ENCODE measurements around the gene RPGRIP1.
"Not testable (repeated sequence)": the region's sequence is repeated elsewhere in the genome, so short reads cannot be mapped to it uniquely, and the experiment has no call there.

Gene RPGRIP1

DNA sequence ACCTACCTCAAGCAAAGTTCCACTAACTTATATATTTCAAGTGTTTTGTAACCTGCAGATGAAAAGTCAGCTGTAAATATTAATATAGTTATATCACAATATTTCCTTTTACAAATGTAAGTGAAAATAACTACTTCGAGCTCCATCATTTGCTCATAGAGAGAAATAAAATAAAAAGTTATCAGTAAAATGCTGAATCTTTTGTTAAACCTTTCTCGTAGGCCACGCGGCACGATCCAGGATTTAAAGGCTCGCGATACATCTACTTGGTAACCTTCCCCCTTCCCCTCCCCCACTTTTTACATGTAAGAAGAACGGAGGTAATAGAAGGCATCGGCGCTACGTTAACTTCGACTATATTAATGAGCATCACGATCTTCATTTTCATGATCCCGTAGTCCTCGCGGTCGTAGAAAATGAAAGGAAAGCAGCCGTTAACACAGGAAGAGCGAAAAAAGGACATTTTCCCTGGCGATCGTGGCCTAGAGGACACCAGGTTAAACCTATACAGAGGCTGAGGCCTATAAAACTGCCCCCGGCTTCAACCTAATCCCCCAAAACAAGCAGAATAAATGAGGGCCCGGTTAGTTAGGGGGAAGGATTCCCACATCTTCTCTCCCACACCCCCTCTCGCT lies 11.1 kb upstream of the RPGRIP1 start:
- Mint-ChIP-seq H3K9me3 (no peaks in the 10 kb centered on the region), H3K4me3 (peak overlapping the region; percentile 93), H3K4me1 (ENCODE audit: low read depth) (peaks cover 47% of the 10 kb centered on the region), H3K27me3 (no peaks in the 10 kb centered on the region), H3K36me3 (ENCODE audit: low read depth) (peaks cover 54% of the 10 kb centered on the region), H3K27ac (peak overlapping the region; percentile 99)

DNA sequence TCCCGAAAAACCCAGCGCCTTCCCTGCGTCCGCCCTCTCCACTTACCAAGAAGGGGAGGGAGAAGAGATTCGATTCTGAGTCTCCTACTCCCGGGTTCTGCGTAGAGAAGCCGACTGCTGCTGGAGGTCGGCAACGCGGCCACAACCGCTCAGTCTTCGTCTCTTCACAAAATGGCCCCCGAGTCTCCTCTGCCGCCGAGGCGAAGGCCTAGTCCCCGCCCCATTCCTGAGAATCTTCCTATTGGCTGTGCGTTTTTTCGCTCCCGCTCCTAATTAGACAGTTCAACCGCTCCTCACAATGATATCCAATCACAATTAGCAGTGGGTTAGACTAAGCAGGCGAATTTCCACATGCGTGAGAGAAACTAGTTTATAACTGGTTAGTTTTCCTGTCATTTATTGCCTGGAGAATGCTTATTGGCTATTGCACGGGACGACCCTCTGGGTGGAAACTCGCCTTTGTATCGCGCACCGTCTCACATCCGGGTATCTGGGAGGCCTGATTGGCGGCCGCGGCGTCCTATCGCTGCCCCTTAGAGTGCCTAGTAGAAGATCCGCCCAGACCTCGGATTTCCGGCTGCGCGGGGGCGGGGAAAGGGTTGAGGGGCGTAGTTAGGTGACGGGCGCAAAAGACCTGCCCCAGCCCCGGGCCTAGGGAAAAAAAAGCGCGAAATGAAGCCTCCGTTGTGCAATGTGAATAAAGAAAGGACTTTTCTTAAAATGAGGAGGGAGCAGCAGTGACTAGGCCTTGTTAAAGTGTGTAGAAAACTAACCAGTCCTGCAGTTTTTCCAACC lies 10.4 kb upstream of the RPGRIP1 start, which contains the start of gene HNRNPC:
HNRNPC (minus strand) TSS at position 191 of the 795 bp plus-strand sequence. CDS start 35,249 bp downstream, outside the sequence.
- Mint-ChIP-seq H3K4me1 (ENCODE audit: low read depth) (peaks cover 39% of the 10 kb centered on the region), H3K9me3 (no peaks in the 10 kb centered on the region), H3K27me3 (no peaks in the 10 kb centered on the region), H3K27ac (peak within 1 kb of the TSS; percentile 99), H3K4me3 (peak within 1 kb of the TSS; percentile 93), H3K36me3 (ENCODE audit: low read depth) (peaks cover 47% of the 10 kb centered on the region)

DNA sequence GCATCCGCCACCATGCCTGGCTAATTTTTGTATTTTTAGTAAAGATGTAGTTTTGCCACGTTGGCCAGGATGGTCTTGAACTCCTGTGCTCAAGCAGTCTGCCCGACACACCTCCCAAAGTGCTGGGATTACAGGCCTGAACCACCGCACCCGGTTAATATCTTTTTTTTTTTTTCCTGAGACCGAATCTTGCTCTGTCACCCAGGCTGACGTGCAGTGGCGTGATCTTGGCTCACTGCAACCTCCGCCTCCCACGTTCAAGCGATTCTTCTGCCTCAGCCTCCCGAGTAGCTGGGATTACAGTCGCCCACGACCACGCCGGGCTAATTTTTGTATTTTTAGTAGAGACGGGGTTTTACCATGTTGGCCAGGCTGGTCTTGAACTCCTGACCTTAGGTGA lies 7.2 kb upstream of the RPGRIP1 start:
- not testable (repeated sequence) for H3K27me3 Mint-ChIP-seq, H3K9me3 Mint-ChIP-seq, H3K27ac Mint-ChIP-seq, H3K4me3 Mint-ChIP-seq
- H3K4me1 Mint-ChIP-seq (ENCODE audit: low read depth): peaks cover 12% of the 10 kb centered on the region
- H3K36me3 Mint-ChIP-seq (ENCODE audit: low read depth): peaks cover 17% of the 10 kb centered on the region

DNA sequence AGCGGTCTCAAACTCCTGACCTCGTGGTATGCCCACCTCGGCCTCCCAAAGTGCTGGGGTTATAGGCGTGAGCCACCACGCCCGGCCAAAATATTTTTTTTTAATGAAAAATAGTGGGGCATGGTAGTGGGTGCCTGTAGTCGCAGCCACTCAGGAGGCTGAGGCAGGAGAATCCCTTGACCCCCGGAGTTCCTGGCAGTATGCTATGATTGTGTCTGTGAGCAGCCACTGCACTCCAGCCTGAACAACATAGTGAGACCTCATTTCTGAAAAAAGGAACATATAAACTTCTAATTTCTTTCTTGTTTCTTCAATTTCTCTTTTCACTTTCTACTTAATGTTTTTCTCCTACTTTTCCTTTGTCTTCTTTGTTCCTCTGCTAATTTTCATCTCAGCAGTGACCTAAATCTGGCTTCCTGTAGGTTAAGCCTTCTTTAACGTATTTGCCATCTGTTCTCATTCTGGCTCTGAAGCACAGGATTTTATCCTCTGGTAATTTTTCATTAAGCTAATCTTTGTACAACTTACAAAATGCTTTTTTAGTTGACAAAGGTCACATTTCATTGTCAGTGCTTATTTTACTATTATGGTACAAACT lies 4.5 kb upstream of the RPGRIP1 start:
- Mint-ChIP-seq H3K4me3 (no peak overlapping the region), H3K27ac (no peak overlapping the region)

DNA sequence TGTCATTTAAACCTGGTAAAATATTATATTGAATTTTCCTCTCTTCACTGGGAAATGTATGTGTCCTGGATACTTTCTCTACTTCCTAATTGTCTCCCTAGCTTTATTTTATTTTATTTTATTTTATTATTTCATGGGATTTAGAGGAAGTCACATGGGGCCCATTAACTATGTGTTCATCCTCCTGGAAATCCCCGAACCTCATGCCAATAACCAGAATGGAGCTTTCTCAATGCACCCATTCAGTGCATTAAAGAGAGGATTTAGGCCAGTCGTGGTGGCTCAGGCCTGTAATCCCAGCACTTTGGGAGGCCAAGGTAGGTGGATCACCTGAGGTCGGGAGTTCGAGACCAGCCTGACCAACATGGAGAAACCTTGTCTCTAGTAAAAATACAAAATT lies 1.3 kb upstream of the RPGRIP1 start:
- H3K4me1 Mint-ChIP-seq (ENCODE audit: low read depth): no peaks in the 10 kb centered on the region
- no peaks in the 10 kb centered on the region for H3K9me3 Mint-ChIP-seq
- no peaks in the 10 kb centered on the region for H3K27me3 Mint-ChIP-seq
- no peak overlapping the region for H3K27ac Mint-ChIP-seq
- H3K4me3 Mint-ChIP-seq: no peak overlapping the region
- no peaks in the 10 kb centered on the region for H3K36me3 Mint-ChIP-seq (ENCODE audit: low read depth)

More for the DNA sequence above, 4.5 kb upstream of the RPGRIP1 start:
- peaks cover 3% of the 10 kb centered on the region for H3K4me1 Mint-ChIP-seq (ENCODE audit: low read depth)
- no peaks in the 10 kb centered on the region for H3K27me3 Mint-ChIP-seq
- H3K36me3 Mint-ChIP-seq (ENCODE audit: low read depth): no peaks in the 10 kb centered on the region
- no peaks in the 10 kb centered on the region for H3K9me3 Mint-ChIP-seq

DNA sequence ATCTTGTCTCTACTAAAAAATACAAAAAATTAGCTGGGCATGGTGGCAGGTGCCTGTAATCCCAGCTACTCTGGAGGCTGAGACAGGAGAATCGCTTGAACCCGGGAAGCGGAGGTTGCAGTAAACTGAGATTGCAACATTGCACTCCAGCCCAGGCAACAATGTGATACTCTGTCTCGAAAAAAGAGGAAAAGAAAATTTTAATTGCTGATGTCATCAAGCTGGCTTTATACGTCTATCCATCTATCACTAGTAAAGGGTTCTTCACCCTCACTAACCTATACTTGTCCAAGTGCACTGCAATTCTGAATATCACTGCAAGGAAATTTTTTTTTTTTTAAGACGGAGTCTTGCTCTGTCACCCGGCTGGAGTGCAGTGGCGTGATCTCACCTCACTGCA lies 2.0 kb downstream of the RPGRIP1 start:
- H3K36me3 Mint-ChIP-seq (ENCODE audit: low read depth); H3K27me3 Mint-ChIP-seq; H3K27ac Mint-ChIP-seq; H3K9me3 Mint-ChIP-seq; H3K4me1 Mint-ChIP-seq (ENCODE audit: low read depth); H3K4me3 Mint-ChIP-seq: not testable (repeated sequence)

DNA sequence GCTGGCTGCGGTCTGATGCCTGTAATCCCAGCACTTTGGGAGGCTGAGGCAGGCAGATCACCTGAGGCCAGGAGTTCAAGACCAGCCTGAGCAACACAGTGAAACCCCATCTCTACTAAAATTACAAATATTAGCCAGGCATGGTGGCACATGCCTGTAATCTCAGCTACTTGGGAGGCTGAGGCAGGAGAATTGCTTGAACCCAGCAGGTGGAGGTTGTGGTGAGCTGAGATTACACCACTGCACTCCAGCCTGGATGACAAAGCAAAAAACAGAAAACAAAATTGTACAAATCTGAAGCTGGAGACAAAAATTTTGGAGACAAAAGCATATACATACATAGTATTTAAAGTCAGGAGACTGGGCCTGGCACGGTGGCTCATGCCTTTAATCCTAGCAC lies 6.6 kb downstream of the RPGRIP1 start:
- not testable (repeated sequence) for H3K4me1 Mint-ChIP-seq (ENCODE audit: low read depth); H3K9me3 Mint-ChIP-seq; H3K36me3 Mint-ChIP-seq (ENCODE audit: low read depth); H3K27me3 Mint-ChIP-seq; H3K4me3 Mint-ChIP-seq; H3K27ac Mint-ChIP-seq

DNA sequence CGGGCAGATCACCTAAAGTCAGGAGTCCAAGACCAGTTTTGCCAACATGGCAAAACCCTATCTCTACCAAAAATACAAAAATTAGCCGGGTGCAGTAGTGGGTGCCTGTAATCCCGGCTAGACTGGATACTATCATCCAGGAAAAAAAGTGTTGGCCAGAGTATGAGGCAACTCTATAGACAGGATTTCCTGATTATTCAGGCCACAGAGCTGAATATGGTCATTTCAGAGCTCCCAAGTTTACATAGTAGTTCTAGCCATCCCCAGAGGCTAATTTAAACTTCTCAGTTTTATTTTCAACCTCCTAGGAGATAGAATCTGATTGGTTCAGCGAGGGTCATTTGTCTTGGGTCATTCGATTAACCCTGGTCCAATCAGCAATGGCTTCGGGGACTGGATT lies 7.3 kb downstream of the RPGRIP1 start:
- Mint-ChIP-seq H3K9me3 (no peaks in the 10 kb centered on the region), H3K4me1 (ENCODE audit: low read depth) (no peaks in the 10 kb centered on the region), H3K36me3 (ENCODE audit: low read depth) (no peaks in the 10 kb centered on the region), H3K27me3 (peaks cover 4% of the 10 kb centered on the region), H3K4me3 (no peak overlapping the region), H3K27ac (no peak overlapping the region)

DNA sequence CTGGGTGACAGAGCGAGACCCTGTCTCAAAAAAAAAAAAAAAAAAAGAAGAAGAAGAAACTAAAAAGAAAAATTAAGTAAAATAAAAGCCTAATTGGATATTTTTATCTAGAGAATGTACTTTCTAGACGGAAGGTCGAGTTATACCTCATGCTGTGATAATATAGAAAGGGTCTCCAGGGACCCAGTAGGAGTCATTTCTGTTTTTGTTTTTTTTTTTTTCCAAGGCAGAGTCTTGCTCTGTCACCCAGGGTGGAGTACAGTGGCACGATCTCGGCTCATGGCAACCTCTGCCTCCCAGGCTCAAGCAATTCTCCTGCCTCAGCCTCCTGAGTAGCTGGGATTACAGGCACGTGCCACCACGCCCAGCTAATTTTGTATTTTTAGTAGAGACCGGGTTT lies 14.1 kb downstream of the RPGRIP1 start:
- not testable (repeated sequence) for H3K27me3 Mint-ChIP-seq; H3K36me3 Mint-ChIP-seq (ENCODE audit: low read depth); H3K9me3 Mint-ChIP-seq; H3K4me1 Mint-ChIP-seq (ENCODE audit: low read depth); H3K4me3 Mint-ChIP-seq; H3K27ac Mint-ChIP-seq

DNA sequence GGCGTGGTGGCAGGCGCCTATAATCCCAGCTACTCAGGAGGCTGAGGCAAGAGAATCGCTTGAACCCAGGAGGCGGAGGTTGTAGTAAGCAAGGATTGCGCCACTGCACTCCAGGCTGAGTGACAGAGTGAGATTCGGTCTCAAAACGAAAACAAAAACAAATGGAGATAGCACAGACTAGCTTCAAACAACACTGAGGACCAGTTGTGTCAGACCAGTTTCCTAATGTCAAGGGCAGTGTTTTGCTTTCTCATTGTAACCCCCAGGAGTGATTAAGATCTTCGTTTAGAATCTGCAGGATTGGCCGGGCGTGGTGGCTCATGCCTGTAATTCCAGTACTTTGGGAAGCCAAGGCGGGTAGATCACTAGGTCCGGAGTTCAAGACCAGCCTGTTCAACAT lies 18.5 kb downstream of the RPGRIP1 start:
- no peak overlapping the region for H3K27ac Mint-ChIP-seq
- no peaks in the 10 kb centered on the region for H3K36me3 Mint-ChIP-seq (ENCODE audit: low read depth)
- H3K9me3 Mint-ChIP-seq: no peaks in the 10 kb centered on the region
- H3K4me3 Mint-ChIP-seq: no peak overlapping the region
- H3K4me1 Mint-ChIP-seq (ENCODE audit: low read depth): peaks cover 5% of the 10 kb centered on the region
- H3K27me3 Mint-ChIP-seq: peaks cover 13% of the 10 kb centered on the region

DNA sequence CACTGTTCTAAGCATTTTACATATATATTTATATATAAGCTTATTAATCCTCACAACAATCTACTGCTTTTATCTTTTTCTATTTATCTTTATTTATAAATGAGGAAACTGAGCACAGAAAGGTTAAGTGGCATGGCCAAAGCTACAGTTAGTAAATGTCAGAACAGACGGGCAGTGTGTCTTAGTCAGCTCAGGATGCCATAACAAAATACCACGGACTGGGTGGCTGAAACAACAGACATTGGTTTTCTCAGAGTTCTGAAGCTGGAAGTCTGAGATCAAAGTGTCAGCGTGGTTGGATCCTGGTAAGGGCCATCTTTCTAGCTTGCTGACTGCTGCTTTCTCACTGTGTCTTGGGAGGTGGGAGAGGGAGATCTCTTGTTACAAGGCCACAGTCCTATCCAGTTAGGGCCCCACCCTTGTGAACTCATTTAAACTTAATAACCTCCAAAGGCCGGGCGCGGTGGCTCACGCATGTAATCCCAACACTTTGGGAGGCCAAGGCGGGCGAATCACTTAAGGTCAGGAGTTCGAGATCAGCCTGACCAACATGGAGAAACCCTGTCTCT lies 19.8 kb downstream of the RPGRIP1 start:
- no peak overlapping the region for H3K27ac Mint-ChIP-seq
- no peaks in the 10 kb centered on the region for H3K9me3 Mint-ChIP-seq
- H3K4me3 Mint-ChIP-seq: no peak overlapping the region
- H3K27me3 Mint-ChIP-seq: peaks cover 13% of the 10 kb centered on the region
- peaks cover 5% of the 10 kb centered on the region for H3K4me1 Mint-ChIP-seq (ENCODE audit: low read depth)
- H3K36me3 Mint-ChIP-seq (ENCODE audit: low read depth): no peaks in the 10 kb centered on the region

DNA sequence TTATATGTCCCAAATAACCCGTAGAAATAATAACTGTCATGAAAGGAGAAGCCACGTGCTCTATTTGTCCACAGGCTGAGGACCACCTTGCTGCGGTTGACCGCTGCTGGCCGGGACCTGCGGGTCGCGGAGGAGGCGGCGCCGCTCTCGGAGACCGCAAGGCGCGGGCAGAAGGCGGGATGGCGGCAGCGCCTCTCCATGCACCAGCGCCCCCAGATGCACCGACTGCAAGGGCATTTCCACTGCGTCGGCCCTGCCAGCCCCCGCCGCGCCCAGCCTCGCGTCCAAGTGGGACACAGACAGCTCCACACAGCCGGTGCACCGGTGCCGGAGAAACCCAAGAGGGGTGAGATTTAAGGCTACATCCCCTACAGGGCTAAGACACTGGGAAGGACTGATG lies 21.0 kb downstream of the RPGRIP1 start:
- Mint-ChIP-seq H3K27ac (no peak overlapping the region), H3K4me1 (ENCODE audit: low read depth) (peaks cover 5% of the 10 kb centered on the region), H3K9me3 (no peaks in the 10 kb centered on the region), H3K4me3 (peak overlapping the region; percentile 37), H3K27me3 (peaks cover 13% of the 10 kb centered on the region), H3K36me3 (ENCODE audit: low read depth) (no peaks in the 10 kb centered on the region)

DNA sequence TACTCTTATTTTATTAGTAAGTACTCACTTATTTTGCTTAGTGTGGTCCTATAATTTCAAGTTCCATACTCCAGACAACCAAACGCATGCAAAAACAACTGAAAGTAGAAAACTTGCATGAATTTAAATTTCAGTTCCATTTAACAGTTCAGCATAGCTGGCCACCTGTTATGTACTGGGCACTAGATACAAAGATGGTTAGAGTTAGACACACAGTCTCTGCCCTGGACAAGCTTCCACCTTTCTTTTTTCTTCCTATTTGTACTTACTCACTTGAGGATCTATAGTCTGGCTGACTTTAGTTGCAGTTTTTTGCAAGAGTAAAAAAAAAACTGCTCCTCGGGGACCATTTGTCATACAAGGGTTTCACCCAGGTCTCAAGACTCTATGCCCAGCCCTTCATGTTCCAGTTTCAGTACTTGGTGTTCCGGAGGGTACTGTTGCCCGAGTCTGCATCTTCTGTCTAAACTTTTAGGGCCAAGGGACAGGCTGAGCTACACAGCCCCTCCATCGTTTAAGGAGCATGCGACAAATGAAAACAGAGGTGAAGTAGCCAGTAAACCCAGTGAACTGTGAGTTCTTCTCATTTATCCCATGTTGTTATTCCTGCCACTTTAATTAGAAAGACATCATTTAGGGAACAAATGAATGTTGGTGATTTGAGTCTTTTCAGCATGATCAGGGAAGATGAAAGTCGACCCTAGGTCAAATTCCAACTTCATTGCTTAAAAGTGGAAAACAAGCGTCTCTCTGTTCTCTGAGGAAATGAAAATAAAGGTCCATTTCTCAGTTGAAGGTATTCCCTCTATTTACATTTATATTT lies 22.3 kb downstream of the RPGRIP1 start:
- peaks cover 13% of the 10 kb centered on the region for H3K27me3 Mint-ChIP-seq
- H3K9me3 Mint-ChIP-seq: no peaks in the 10 kb centered on the region
- no peak overlapping the region for H3K27ac Mint-ChIP-seq
- no peak overlapping the region for H3K4me3 Mint-ChIP-seq
- H3K36me3 Mint-ChIP-seq (ENCODE audit: low read depth): no peaks in the 10 kb centered on the region
- peaks cover 5% of the 10 kb centered on the region for H3K4me1 Mint-ChIP-seq (ENCODE audit: low read depth)

DNA sequence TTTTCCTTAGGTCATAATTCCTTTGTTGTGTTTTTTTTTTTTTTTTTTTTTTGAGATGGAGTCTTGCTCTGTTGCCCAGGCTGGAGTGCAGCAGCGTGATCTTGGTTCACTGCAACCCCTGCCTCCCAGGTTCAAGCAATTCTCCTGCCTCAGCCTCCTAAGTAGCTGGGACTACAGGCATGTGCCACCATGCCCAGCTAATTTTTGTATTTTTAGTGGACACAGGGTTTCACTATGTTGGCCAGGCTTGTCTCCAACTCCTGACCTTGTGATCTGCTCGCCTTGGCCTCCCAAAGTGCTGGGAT lies 22.9 kb downstream of the RPGRIP1 start:
- H3K4me1 Mint-ChIP-seq (ENCODE audit: low read depth): peaks cover 11% of the 10 kb centered on the region
- not testable (repeated sequence) for H3K4me3 Mint-ChIP-seq; H3K27ac Mint-ChIP-seq; H3K36me3 Mint-ChIP-seq (ENCODE audit: low read depth); H3K9me3 Mint-ChIP-seq
- peaks cover 13% of the 10 kb centered on the region for H3K27me3 Mint-ChIP-seq

DNA sequence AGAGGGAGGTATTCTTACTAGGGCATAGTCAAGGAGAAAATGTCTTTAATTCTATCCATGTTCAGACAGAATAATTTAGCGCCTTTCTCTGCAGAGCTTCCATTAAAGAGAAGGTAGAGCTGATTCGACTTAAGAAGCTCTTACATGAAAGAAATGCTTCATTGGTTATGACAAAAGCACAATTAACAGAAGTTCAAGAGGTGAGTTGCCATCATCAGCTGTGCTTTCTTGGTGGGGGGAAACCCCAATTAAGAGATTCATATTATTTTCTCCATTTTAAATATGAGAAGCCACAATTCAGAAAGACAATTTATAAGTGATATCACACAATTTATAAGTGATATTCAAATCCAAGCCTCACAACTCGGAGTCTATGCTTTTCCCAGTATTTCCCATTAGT lies 27.8 kb downstream of the RPGRIP1 start:
- Mint-ChIP-seq H3K36me3 (ENCODE audit: low read depth) (no peaks in the 10 kb centered on the region), H3K4me1 (ENCODE audit: low read depth) (peaks cover 25% of the 10 kb centered on the region), H3K27me3 (no peaks in the 10 kb centered on the region), H3K4me3 (peak overlapping the region; percentile 86), H3K27ac (no peak overlapping the region), H3K9me3 (no peaks in the 10 kb centered on the region)
